ENCODE measurements around the gene PNMA3.
"Not testable (repeated sequence)": the region's sequence is repeated elsewhere in the genome, so short reads cannot be mapped to it uniquely, and the experiment has no call there.

The PNMA3 gene

DNA sequence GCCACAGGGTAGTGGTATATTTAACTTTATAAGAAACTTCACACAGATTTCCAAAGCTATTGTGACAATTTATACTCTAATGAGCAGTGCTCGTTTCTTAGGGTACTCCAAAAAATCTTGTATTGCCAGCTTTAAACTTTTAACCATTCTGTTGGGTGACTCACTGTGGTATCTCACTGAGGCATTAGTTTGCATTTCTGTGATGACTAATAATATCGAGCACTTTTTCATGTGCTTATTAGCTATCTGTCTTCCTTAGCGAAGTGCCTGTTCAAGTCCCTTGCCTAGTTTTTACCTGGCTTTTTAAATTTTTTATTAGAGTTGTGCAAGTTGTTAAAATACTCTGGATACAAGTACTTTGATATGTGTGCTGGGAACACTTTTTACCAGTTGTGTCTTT is 5.5 kb downstream of the PNMA3 start:
- in situ Hi-C loops (cut with MboI; ENCODE audit: low pct_unique_long_range_greater_than_20kb, low sequenced_read_pairs, unreplicated experiment), result no loop called here
- DNase-seq (ENCODE audit: low spot score), result no peak
- TF ChIP-seq, protein P1, sequence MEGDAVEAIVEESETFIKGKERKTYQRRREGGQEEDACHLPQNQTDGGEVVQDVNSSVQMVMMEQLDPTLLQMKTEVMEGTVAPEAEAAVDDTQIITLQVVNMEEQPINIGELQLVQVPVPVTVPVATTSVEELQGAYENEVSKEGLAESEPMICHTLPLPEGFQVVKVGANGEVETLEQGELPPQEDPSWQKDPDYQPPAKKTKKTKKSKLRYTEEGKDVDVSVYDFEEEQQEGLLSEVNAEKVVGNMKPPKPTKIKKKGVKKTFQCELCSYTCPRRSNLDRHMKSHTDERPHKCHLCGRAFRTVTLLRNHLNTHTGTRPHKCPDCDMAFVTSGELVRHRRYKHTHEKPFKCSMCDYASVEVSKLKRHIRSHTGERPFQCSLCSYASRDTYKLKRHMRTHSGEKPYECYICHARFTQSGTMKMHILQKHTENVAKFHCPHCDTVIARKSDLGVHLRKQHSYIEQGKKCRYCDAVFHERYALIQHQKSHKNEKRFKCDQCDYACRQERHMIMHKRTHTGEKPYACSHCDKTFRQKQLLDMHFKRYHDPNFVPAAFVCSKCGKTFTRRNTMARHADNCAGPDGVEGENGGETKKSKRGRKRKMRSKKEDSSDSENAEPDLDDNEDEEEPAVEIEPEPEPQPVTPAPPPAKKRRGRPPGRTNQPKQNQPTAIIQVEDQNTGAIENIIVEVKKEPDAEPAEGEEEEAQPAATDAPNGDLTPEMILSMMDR (IDR thresholded peaks at IDR 0.05; ENCODE audit: extremely low read depth, insufficient read depth, missing control alignments), result no peak

DNA sequence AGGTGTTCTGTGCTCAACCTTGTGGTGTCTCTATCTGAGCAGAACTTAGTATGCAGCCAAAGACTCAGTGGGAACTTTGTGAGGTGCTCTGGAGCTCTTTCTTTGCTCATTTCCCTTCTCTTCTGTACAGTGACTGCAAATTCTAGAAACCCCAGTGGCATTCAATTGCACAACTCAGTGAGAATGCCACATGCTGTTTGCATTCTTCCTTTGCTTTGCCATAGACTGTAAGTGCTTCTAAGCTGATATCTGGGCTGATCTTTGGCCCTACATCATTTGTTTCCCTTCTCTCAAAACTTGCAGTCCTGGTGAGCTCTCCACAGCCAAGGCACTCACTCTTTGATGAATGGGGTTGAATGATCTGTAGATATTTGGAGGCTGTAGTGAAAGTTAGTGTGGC is 7.0 kb downstream of the PNMA3 start:
- no peak for DNase-seq (ENCODE audit: low spot score)
- TF ChIP-seq, protein P1 (IDR thresholded peaks at IDR 0.05; ENCODE audit: extremely low read depth, insufficient read depth, missing control alignments), result no peak
- in situ Hi-C loops (cut with MboI; ENCODE audit: low pct_unique_long_range_greater_than_20kb, low sequenced_read_pairs, unreplicated experiment), result no loop called here

DNA sequence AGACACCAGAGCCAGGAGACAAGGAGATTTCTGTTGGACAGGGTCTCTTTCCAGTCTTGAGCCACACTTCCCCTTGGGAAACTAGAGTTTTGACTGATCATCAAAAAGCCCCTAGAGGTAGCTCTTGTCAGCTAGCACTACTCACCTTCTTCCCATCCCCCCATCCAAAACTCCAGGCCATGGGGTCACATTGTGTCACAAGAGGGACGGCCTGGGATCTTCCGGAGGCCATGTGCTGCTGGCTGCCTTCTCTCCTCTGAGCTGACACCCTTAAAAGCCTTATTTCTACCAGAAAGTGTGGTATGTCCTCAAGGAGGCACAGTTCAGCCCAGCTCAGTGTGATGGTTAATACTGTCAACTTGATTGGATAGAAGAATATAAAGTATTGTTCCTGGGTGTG is 7.8 kb downstream of the PNMA3 start:
- TF ChIP-seq, protein P1 (IDR thresholded peaks at IDR 0.05; ENCODE audit: extremely low read depth, insufficient read depth, missing control alignments), result no peak

DNA sequence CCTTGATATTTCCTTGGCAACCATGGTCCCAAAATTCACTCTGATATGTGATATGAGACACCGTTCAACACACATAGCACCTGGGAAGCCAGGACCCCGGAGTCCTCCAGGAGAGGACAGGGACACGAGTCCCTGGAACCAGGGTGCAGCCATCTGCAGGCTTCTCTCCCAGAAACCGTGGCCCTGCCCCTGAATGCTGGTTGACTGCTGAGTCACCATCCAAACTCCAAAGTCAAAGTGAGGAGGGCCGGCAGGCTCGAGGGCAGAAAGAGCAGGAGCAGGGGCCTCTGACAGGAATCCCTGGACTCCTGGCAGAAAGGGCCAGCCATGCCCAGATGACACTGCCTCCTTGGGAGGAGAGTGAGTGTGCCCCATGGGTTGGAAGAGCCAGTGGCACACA is 9.1 kb downstream of the PNMA3 start:
- DNase-seq (ENCODE audit: low spot score), result no peak
- in situ Hi-C loops (cut with MboI; ENCODE audit: low pct_unique_long_range_greater_than_20kb, low sequenced_read_pairs, unreplicated experiment), result no loop called here
- TF ChIP-seq, protein P1 (IDR thresholded peaks at IDR 0.05; ENCODE audit: extremely low read depth, insufficient read depth, missing control alignments), result no peak

More for the DNA sequence above, 7.8 kb downstream of the PNMA3 start:
- in situ Hi-C loops (cut with MboI; ENCODE audit: low pct_unique_long_range_greater_than_20kb, low sequenced_read_pairs, unreplicated experiment), result no loop called here
- no peak for DNase-seq (ENCODE audit: low spot score)

DNA sequence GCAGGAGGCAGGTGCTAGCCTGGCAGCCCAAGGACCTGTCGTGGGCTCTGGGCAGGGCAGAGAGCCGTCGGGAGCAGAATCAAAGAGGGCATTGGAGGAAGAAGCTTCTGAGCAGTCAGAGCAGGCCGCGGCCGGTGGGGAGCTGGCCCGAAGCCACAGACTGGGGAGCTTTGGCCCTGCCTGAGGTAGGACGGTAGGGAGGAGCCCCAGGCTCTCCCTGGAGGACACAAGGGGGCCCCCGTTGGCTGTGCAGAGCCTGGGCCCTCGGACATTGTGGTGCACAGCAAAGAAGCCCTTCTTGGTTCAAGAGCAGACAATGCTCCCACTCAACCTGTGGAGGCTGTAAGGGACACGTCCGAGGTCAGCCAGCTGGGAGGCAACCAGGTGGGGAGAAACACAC is 10.1 kb downstream of the PNMA3 start:
- DNase-seq (ENCODE audit: low spot score); in situ Hi-C loops (cut with MboI; ENCODE audit: low pct_unique_long_range_greater_than_20kb, low sequenced_read_pairs, unreplicated experiment): not testable (repeated sequence)

DNA sequence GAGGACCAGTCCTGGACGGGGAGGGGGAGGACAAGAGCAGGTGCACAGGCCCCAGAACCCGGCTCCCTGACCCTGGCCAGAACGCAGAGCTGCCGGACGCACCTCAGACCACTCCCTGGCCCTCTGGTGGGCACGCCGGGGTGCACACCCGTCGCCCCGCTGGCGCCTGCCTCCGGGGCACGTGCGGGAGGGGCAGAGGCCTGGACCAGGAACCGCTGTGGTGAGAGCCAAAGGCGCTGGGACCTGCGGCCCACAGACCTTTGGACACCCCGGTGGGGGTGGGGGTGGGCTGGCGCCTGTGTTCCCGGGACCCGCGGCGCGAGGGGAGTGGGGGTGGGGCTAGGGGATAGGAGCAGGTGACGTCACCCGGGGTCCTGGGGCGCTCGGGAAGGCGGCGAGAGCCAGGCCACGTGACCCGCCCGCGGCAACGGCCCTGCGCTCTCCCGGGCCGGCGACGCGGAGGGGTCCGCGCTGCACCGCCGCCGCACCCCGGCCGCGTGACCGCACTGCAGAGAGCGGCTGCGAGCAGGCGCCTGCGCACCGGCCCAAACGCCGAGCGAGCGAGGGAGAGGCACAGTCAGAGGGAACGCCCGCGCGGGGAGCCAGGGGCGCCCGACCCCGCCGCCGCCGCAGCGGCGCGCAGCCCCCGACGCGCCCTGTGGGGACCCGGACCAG is 15.8 kb downstream of the PNMA3 start, which contains the start of gene PNMA6A:
PNMA6A (plus strand) TSS at position 546 of the 675 bp plus-strand sequence. CDS start 609 bp downstream, outside the sequence.
- in situ Hi-C loops (cut with MboI; ENCODE audit: low pct_unique_long_range_greater_than_20kb, low sequenced_read_pairs, unreplicated experiment); DNase-seq (ENCODE audit: low spot score): not testable (repeated sequence)

DNA sequence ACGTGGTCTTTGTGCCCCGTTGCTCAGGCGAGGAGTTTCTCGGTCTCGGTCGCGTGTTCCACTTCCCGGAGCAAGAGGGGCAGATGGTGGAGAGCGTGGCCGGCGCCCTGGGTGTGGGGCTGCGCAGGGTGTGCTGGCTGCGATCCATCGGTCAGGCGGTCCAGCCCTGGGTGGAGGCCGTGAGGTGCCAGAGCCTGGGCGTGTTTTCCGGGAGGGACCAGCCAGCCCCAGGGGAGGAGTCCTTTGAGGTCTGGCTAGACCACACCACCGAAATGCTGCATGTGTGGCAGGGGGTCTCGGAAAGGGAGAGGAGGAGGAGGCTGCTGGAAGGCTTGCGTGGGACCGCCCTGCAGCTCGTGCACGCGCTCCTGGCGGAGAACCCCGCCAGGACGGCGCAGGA is 17.1 kb downstream of the PNMA3 start:
- in situ Hi-C loops (cut with MboI; ENCODE audit: low pct_unique_long_range_greater_than_20kb, low sequenced_read_pairs, unreplicated experiment); DNase-seq (ENCODE audit: low spot score): not testable (repeated sequence)

DNA sequence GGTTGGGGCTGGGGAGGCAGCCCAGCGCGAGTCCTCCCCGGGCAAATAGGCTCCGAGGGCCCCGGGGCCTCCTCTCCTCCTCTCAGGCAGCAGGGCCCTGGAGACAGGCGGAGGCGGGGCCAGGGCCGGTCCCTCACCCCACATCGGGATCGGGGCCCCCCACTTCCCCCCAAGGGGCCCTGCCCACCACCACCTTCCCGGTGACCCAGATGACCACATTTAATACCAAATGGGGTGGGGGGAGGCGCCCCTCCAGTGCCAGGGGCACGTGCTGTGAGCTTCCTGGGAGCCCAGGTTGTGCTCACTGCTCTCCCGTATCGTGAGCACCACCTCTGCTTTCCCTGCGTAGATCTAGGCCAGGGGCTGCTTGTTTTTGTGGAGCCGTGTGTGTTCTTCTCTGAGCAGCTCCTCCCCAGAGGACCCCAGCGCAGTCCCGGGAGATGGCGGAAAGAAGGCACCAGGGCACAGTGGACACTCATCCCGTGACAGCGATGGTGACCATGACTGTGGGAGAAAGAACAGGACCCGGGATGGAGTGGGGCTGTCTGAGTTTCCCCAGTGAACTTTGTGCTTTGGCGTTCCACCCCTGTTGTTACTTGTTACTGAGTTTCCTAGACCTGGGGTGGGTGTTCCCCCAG is 18.1 kb downstream of the PNMA3 start:
- in situ Hi-C loops (cut with MboI; ENCODE audit: low pct_unique_long_range_greater_than_20kb, low sequenced_read_pairs, unreplicated experiment), result no loop called here
- TF ChIP-seq, protein P1 (IDR thresholded peaks at IDR 0.05; ENCODE audit: extremely low read depth, insufficient read depth, missing control alignments), result no peak
- no peak for DNase-seq (ENCODE audit: low spot score)
